ENCODE data around the gene MYH9.

- TF ChIP-seq CTCF (IDR thresholded peaks at IDR 0.05) (no peak), POLR2A (IDR thresholded peaks at IDR 0.05) (no peak)
Observed at GRCh38 chr22:36377022-36377631, 10.6 kb downstream of the MYH9 start.

Measured in heart left ventricle (tissue), 13 donors.